Heart left ventricle (tissue), 16 donors: ENCODE results near the gene TTYH3. TPM values are rescaled to one million over a fixed set of nuclear protein-coding genes. Genes with fewer than 3 reads are reported as not detected.
"Not testable (repeated sequence)": the region's sequence is repeated elsewhere in the genome, so short reads cannot be mapped to it uniquely, and the experiment has no call there.

Experiments
- ATAC-seq, 4 donors: fragments of 200-7000 bp; cut with Tn5 transposase; one replicate each; pipeline ENCODE4 v1.9.1; 2020 to 2022; ENCODE audit warnings: moderate library complexity in 4 of 4, mild to moderate bottlenecking in 3 of 4, moderate number of reproducible peaks in 1 of 4
- DNase-seq, 5 donors: peaks; one replicate each; pipeline ENCODE4 v3.0.0-alpha.2; 2020
- H3K27ac ChIP-seq, 12 donors: fragments of 200-600 bp; sonication (generic) in 4 of 12; one replicate each; pipeline versions ENCODE4 v1.5.0 to v1.8.0; 2016 to 2022; ENCODE audit warnings: mild to moderate bottlenecking in 2 of 12
- H3K27me3 ChIP-seq, 9 donors: fragments of 200-600 bp; sonication (generic) in 2 of 9; one replicate each; pipeline versions ENCODE4 v1.5.1 to v1.8.0; 2016 to 2022; ENCODE audit warnings: mild to moderate bottlenecking in 3 of 9
- H3K36me3 ChIP-seq, 9 donors: fragments of 200-600 bp; sonication (generic) in 2 of 9; one replicate each; pipeline versions ENCODE4 v1.5.0 to v1.8.0; 2018 to 2022; ENCODE audit warnings: mild to moderate bottlenecking in 2 of 9
- H3K4me1 ChIP-seq, 12 donors: fragments of 200-600 bp; sonication (generic) in 4 of 12; one replicate each; pipeline versions ENCODE4 v1.5.0 to v1.8.0; 2016 to 2022; ENCODE audit warnings: mild to moderate bottlenecking in 3 of 12
- H3K4me3 ChIP-seq, 12 donors: fragments of 200-600 bp; sonication (generic) in 4 of 12; one replicate each; pipeline versions ENCODE4 v1.5.0 to v1.8.0; 2017 to 2022; ENCODE audit warnings: mild to moderate bottlenecking in 9 of 12, moderate library complexity in 4 of 12
- H3K9me3 ChIP-seq, 12 donors: fragments of 200-600 bp; sonication (generic) in 4 of 12; one replicate each; pipeline versions ENCODE4 v1.5.0 to v1.8.0; 2016 to 2022; ENCODE audit warnings: mild to moderate bottlenecking in 1 of 12
- CTCF ChIP-seq, 12 donors: fragments of 200-600 bp; sonication (generic) in 4 of 12; IDR thresholded peaks; one replicate each; pipeline versions ENCODE4 v1.5.0 to v1.8.0; 2018 to 2022; ENCODE audit warnings: antibody characterized with exemption in 12 of 12, mild to moderate bottlenecking in 5 of 12
- POLR2A ChIP-seq, 2 donors: fragments of 450-650 bp; IDR thresholded peaks; one replicate each; pipeline ENCODE4 v1.6.1; 2017; ENCODE audit warnings: antibody characterized with exemption in 2 of 2, mild to moderate bottlenecking in 2 of 2, moderate library complexity in 2 of 2
- WGBS, 4 donors: extraction: QIAGEN DNeasy Blood & Tissue Kit in 2 of 4; methylation state at CpG; one replicate each; pipeline versions ENCODE4 v1.1.5 to v1.1.7; 2013 to 2018; 5-methylcytosine and 5-hydroxymethylcytosine counted together
- intact Hi-C, 10 donors: fragments of 100-400 bp; cut with DNase I; formaldehyde crosslinking; loops; one replicate each; pipeline versions ENCODE4 v1.11.1 to v1.14.2; 2022
- polyA plus RNA-seq, 2 donors: library from polyadenylated mRNA; stranded (reverse); fragments of 200-250 nt; gene quantifications; one replicate each; pipeline ENCODE4 v1.2.3, GENCODE V29; 2013
- total RNA-seq, 9 donors: library from RNA; depleted of rRNA in 2 of 9; stranded (reverse); fragments of >200 nt in 2 of 9; fragmentation: NEBNext Ultra II Directional in 3 of 9; extraction: Animal tissue kit (Norgen Biotek cat#: 25700) in 3 of 9; gene quantifications; one replicate each; pipeline versions ENCODE4 v1.1.0 to v1.2.4, GENCODE V29; 2016 to 2023
- donor health status: ischemic (EF 13 %, LVEDD 7.1; RV severe dilation, severe dysfunction).
- donor health status: healthy with polysubstance abuse.
- donor health status: DM: no; HTN: yes; CAD: no.
- donor health status: DM: no; HTN: no; CAD: no.
- donor health status: ischemic (EF 25% LVEDD 6.9; RV normal size, moderate dysfunction).
- donor health status: ischemic (EF 25% LVEDD 5.7; RV mildly dilated, moderate dysfunction).
- donor health status: healthy.
- donor health status: DM: yes; HTN: yes; CAD: no.
- donor health status: ischemic (EF 35%, LVEDD 5.7; RV mildly dilated, moderate dysfunction).
- donor health status: nonischemic (EF 11% LVEDD 7.7; RV severe dilation, severe dysfunction).
- donor health status: DM: yes; HTN: yes; CAD: no.
- donor health status: PGD.
- donor health status: ischemic (EF 29% LVEDD 5.4; RV normal size, mild dysfunction).
- donor health status: nonischemic (EF 23%, LVEDD 6.1; RV moderate dilation, normal function).

The TTYH3 gene
- total and polyA plus RNA-seq, 11 donors: 5.7 to 104 (median 12.8) TPM

DNA sequence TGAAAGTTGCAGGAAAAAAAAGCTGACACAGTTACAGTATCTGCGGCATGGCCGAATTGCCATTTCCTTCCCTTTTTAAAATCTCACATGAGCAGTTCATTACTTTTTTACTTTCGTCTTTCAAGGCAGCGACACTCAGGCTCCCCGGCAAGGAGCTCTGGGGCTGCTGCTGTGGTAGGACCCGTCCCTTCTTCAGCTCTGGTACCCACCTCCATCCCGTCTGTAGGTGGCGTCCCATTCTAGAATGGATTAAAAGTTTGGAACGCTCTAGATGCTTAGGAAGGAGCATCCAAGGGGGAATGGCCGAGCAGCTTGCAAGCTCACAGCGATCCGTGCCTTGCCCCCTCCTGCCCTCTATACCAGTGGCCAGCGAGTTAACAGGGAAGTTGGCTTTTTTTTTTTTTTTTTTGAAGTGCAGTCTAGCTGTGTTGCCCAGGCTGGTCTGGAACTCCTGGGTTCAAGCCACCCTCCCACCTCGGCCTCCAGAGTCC, 22.8 kb upstream of the TTYH3 start:
- peak overlapping the region in 4 of 12 donors; percentile 3 to 91 (median 58) for H3K27ac ChIP-seq
- H3K27me3 ChIP-seq: no peaks in the 10 kb centered on the region
- H3K9me3 ChIP-seq: no peaks in the 10 kb centered on the region
- TF ChIP-seq POLR2A (IDR thresholded peaks at IDR 0.05): no peak
- TF ChIP-seq CTCF (IDR thresholded peaks at IDR 0.05): peak in 6 of 12 donors; percentile 16 to 29 (median 20)
- WGBS, 4 donors: 68 to 79% (median 75%) methylated on average over 14 of the region's 14 CpGs
- ATAC-seq (peak in 1 of 4 donors; percentile 3), DNase-seq (no peak)
- intact Hi-C loops: loop anchor here in 3 of 10 donors (5.0 kb wide), 2 partner anchors 33 to 53 kb away; no protein-coding TSS in a partner anchor
- peaks cover 0 to 3% (median 0%) of the 10 kb centered on the region in 9 donors for H3K36me3 ChIP-seq
- peaks cover 3 to 61% (median 39%) of the 10 kb centered on the region in 12 donors for H3K4me1 ChIP-seq
- H3K4me3 ChIP-seq: peak overlapping the region in 1 of 12 donors; percentile 15

- not testable (repeated sequence) for H3K4me3 ChIP-seq, H3K36me3 ChIP-seq, ATAC-seq, DNase-seq, H3K9me3 ChIP-seq, H3K27me3 ChIP-seq
- Histone ChIP-seq H3K4me1 (peaks cover 3 to 68% (median 46%) of the 10 kb centered on the region in 12 donors), H3K27ac (peak overlapping the region in 3 of 12 donors; percentile 3 to 91 (median 38))
- intact Hi-C loops: loop anchor here in 4 of 10 donors (5.0 kb wide), 3 partner anchors 33 to 53 kb away; no protein-coding TSS in a partner anchor
- WGBS, 4 donors: 94 to 99% (median 97%) methylated on average over 6 of the region's 6 CpGs
These were observed 22.1 kb upstream of the TTYH3 start for GRCh38 chr7:2609646-2610045.

DNA sequence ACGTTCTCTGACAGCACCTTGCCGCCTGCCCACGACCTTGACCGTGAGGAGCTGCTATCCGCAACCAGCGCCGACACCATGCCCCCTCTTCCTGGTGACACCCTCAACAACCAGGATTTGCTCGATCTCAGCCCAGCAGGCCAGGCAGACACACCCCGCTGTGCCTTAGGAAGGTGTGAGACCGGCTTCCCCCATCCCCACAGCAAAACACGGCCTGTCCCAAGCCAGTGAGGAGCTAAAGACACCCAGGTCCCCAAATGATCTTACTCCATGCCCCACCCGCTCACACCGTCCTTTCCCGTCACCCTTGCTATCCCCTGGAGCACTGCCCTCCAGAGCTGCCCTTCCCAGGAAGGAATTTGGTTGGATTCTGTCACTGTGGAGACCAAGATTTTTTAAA, 21.3 kb upstream of the TTYH3 start:
- no peaks in the 10 kb centered on the region for H3K9me3 ChIP-seq
- H3K4me3 ChIP-seq: no peak overlapping the region
- peaks cover 0 to 3% (median 0%) of the 10 kb centered on the region in 9 donors for H3K36me3 ChIP-seq
- DNase-seq: no peak
- H3K27me3 ChIP-seq: no peaks in the 10 kb centered on the region
- H3K4me1 ChIP-seq: peaks cover 0 to 72% (median 50%) of the 10 kb centered on the region in 12 donors
- intact Hi-C loops: loop anchor here in 1 of 10 donors (5.0 kb wide), 1 partner anchor 47 kb away; no protein-coding TSS in a partner anchor
- 94 to 96% (median 95%) methylated on average over 13 to 14 of the region's 14 CpGs for WGBS, 4 donors
- no peak for ATAC-seq
- peak overlapping the region in 1 of 12 donors; percentile 37 for H3K27ac ChIP-seq
- TF ChIP-seq CTCF (IDR thresholded peaks at IDR 0.05) (no peak), POLR2A (IDR thresholded peaks at IDR 0.05) (no peak)

GRCh38 chr7:2610898-2611297, 20.9 kb upstream of the TTYH3 start:
- no peak for ATAC-seq
- no peak for TF ChIP-seq POLR2A (IDR thresholded peaks at IDR 0.05)
- TF ChIP-seq CTCF (IDR thresholded peaks at IDR 0.05): no peak
- intact Hi-C loops: loop anchor here in 1 of 10 donors (5.0 kb wide), 1 partner anchor 46 kb away; no protein-coding TSS in a partner anchor
- DNase-seq: no peak
- Histone ChIP-seq H3K27ac (peak overlapping the region in 1 of 12 donors; percentile 37), H3K27me3 (no peaks in the 10 kb centered on the region), H3K36me3 (peaks cover 0 to 3% (median 0%) of the 10 kb centered on the region in 9 donors), H3K4me3 (no peak overlapping the region), H3K4me1 (peaks cover 0 to 67% (median 47%) of the 10 kb centered on the region in 12 donors), H3K9me3 (no peaks in the 10 kb centered on the region)
- WGBS, 4 donors: 81 to 96% (median 93%) methylated on average over 11 to 14 of the region's 14 CpGs
